C4-2B (cell line): ENCODE results near the gene CLTCL1.

Source experiments
- ZFX ChIP-seq: fragments of 450-650 bp; IDR thresholded peaks from 2 replicates; pipeline ENCODE4 v1.6.1; 2017
- TF ChIP-seq, protein P1 (sequence below): fragments of 450-650 bp; conservative IDR thresholded peaks from 2 replicates; pipeline ENCODE4 v1.5.1; 2017; ENCODE audit warnings: mild to moderate bottlenecking

DNA sequence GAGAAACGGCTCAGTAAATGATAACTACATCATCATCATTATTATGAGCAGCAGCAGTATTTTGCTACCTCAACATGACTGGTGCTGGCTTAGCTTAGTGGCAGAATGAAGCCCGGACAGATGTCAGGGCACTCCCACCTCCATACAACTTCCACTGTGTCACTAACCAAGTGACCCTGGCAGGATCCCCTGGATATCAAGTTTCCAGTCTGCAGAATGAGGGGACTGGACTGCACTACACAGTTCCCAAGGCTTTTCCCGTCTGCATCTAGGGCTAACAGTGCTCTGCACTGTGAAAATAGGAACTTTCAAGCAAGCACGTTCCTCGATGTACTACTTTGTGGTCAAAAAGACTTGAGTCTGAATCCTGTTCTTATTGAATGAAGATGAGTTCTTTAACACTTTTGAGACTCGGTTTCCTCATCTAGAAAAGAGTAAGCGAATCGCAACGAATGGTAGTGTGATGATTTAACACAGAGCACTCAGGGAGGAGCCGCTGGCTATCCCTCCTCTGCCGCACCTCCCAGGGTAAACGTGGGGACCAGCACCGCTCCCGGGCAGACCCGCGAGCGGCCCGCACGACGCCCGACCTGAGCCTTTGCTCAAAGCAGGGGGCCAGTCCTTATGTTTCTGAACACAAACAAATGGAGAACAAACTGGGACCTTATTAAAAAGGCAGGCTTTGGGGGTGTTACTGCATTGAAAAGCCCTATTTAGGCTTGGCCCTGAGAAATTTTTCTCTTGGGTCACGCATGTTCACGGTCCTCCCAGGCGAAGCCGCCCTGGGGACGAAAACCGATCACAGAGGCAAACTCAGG, 910 bp downstream of the CLTCL1 start:
- TF ChIP-seq, protein P1, sequence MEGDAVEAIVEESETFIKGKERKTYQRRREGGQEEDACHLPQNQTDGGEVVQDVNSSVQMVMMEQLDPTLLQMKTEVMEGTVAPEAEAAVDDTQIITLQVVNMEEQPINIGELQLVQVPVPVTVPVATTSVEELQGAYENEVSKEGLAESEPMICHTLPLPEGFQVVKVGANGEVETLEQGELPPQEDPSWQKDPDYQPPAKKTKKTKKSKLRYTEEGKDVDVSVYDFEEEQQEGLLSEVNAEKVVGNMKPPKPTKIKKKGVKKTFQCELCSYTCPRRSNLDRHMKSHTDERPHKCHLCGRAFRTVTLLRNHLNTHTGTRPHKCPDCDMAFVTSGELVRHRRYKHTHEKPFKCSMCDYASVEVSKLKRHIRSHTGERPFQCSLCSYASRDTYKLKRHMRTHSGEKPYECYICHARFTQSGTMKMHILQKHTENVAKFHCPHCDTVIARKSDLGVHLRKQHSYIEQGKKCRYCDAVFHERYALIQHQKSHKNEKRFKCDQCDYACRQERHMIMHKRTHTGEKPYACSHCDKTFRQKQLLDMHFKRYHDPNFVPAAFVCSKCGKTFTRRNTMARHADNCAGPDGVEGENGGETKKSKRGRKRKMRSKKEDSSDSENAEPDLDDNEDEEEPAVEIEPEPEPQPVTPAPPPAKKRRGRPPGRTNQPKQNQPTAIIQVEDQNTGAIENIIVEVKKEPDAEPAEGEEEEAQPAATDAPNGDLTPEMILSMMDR: no peak
- no peak for TF ChIP-seq ZFX
